Heart right ventricle (tissue), 16 donors: ENCODE data around the gene HYAL1. TPM values are rescaled to one million over a fixed set of nuclear protein-coding genes. Genes with fewer than 3 reads are reported as not detected.
A peak's percentile ranks its signal among the peaks of the same experiment; 100 is the strongest.
"Not testable (repeated sequence)": the region's sequence is repeated elsewhere in the genome, so short reads cannot be mapped to it uniquely, and the experiment has no call there.

ENCODE experiments used
- ATAC-seq, 8 donors: fragments of 200-7000 bp; cut with Tn5 transposase; one replicate each; pipeline ENCODE4 v1.9.1; 2020; ENCODE audit warnings: mild to moderate bottlenecking in 8 of 8, moderate library complexity in 8 of 8, moderate number of reproducible peaks in 1 of 8
- DNase-seq, 2 donors: peaks; one replicate each; pipeline ENCODE4 v3.0.0-alpha.2; 2020
- H3K27ac ChIP-seq, 10 donors: fragments of 200-600 bp; sonication (generic) in 2 of 10; one replicate each; pipeline versions ENCODE4 v1.5.0 to v1.8.0; 2020 to 2022; ENCODE audit warnings: mild to moderate bottlenecking in 3 of 10
- H3K27me3 ChIP-seq, 7 donors: fragments of 200-600 bp; one replicate each; pipeline ENCODE4 v1.8.0; 2021 to 2022; ENCODE audit warnings: mild to moderate bottlenecking in 2 of 7
- H3K36me3 ChIP-seq, 9 donors: fragments of 200-600 bp; sonication (generic) in 1 of 9; one replicate each; pipeline versions ENCODE4 v1.5.0 to v1.8.0; 2020 to 2022; ENCODE audit warnings: mild to moderate bottlenecking in 2 of 9
- H3K4me1 ChIP-seq, 9 donors: fragments of 200-600 bp; sonication (generic) in 1 of 9; one replicate each; pipeline versions ENCODE4 v1.5.0 to v1.8.0; 2020 to 2022; ENCODE audit warnings: mild to moderate bottlenecking in 4 of 9
- H3K4me3 ChIP-seq, 10 donors: fragments of 200-600 bp; sonication (generic) in 2 of 10; one replicate each; pipeline versions ENCODE4 v1.5.0 to v1.8.0; 2020 to 2022; ENCODE audit warnings: mild to moderate bottlenecking in 7 of 10, moderate library complexity in 2 of 10
- H3K9me3 ChIP-seq, 11 donors: fragments of 200-600 bp in 10 of 11; sonication (generic) in 2 of 11; one replicate each; pipeline versions ENCODE4 v1.5.0 to v1.8.0; 2013 to 2022; ENCODE audit warnings: mild to moderate bottlenecking in 2 of 11, control low read depth in 1 of 11, moderate library complexity in 1 of 11
- CTCF ChIP-seq, 9 donors: fragments of 200-600 bp; sonication (generic) in 2 of 9; IDR thresholded peaks; one replicate each; pipeline versions ENCODE4 v1.5.0 to v1.8.0; 2021 to 2022; ENCODE audit warnings: antibody characterized with exemption in 9 of 9, mild to moderate bottlenecking in 5 of 9, moderate library complexity in 1 of 9
- WGBS, 2 donors: extraction: QIAGEN DNeasy Blood & Tissue Kit; methylation state at CpG; one replicate each; pipeline ENCODE4 v1.1.7; 2013; ENCODE audit warnings: inconsistent platforms in 1 of 2; 5-methylcytosine and 5-hydroxymethylcytosine counted together
- intact Hi-C, 10 donors: fragments of 100-400 bp; cut with DNase I; formaldehyde crosslinking; loops; one replicate each; pipeline versions ENCODE4 v1.11.1 to v1.14.2; 2022
- polyA plus RNA-seq, 2 donors: library from polyadenylated mRNA; stranded (reverse); fragments of 200-250 nt; gene quantifications; one replicate each; pipeline ENCODE4 v1.2.3, GENCODE V29; 2013
- total RNA-seq, 10 donors: library from RNA; stranded (reverse); fragmentation: NEBNext Ultra II Directional in 3 of 10; extraction: Animal tissue kit (Norgen Biotek cat#: 25700) in 3 of 10; gene quantifications; one replicate each; pipeline versions ENCODE4 v1.2.1 to v1.2.4, GENCODE V29; 2021 to 2023
- donor health status: Arrhythmogenic right ventricular cardiomyopathy.
- donor health status: ischemic (EF 13 %, LVEDD 7.1; RV severe dilation, severe dysfunction).
- donor health status: healthy with polysubstance abuse.
- donor health status: DM: no; HTN: yes; CAD: no.
- donor health status: DM: no; HTN: no; CAD: no.
- donor health status: ischemic (EF 25% LVEDD 6.9; RV normal size, moderate dysfunction).
- donor health status: ischemic (EF 25% LVEDD 5.7; RV mildly dilated, moderate dysfunction).
- donor health status: healthy.
- donor health status: DM: yes; HTN: yes; CAD: no.
- donor health status: Ischemic cardiomyopathy.
- donor health status: ischemic (EF 35%, LVEDD 5.7; RV mildly dilated, moderate dysfunction).
- donor health status: nonischemic (EF 11% LVEDD 7.7; RV severe dilation, severe dysfunction).
- donor health status: DM: yes; HTN: yes; CAD: no.
- donor health status: PGD.
- donor health status: ischemic (EF 29% LVEDD 5.4; RV normal size, mild dysfunction).
- donor health status: nonischemic (EF 23%, LVEDD 6.1; RV moderate dilation, normal function).

Gene HYAL1
- total and polyA plus RNA-seq, 12 donors = 41.0 to 120 (median 66.7) TPM

- Histone ChIP-seq H3K36me3 (peaks cover 0 to 8% (median 0%) of the 10 kb centered on the region in 9 donors), H3K27me3 (peaks cover 0 to 47% (median 10%) of the 10 kb centered on the region in 7 donors), H3K9me3 (no peaks in the 10 kb centered on the region), H3K27ac (peak overlapping the region in 5 of 10 donors; percentile 1 to 44 (median 41)), H3K4me1 (peaks cover 2 to 60% (median 42%) of the 10 kb centered on the region in 9 donors), H3K4me3 (peak overlapping the region in 9 of 10 donors; percentile 18 to 54 (median 38))
- intact Hi-C loops = loop anchor here (1.0 to 10.0 kb wide), 13 partner anchors 46 to 154 kb away; partner anchors contain the start of genes GNAT1 (in 1 of the 10) and HYAL2 (in 1 of the 10)
- peak; percentile 96 to 99 (median 98) for TF ChIP-seq CTCF (IDR thresholded peaks at IDR 0.05)
- peak; percentile 83 to 90 for DNase-seq
- peak; percentile 43 to 84 (median 70) for ATAC-seq
- 6% methylated on average over 61 of the region's 61 CpGs for WGBS, 2 donors
These were observed 30.3 kb downstream of the HYAL1 start for GRCh38 chr3:50272911-50273688.

GRCh38 chr3:50272538-50272910 lies 30.9 kb downstream of the HYAL1 start:
- intact Hi-C loops = loop anchor here (2.0 to 10.0 kb wide), 10 partner anchors 45 to 154 kb away; partner anchors contain the start of genes GNAT1 (in 1 of the 10) and HYAL2 (in 1 of the 10)
- peaks cover 0 to 48% (median 10%) of the 10 kb centered on the region in 7 donors for H3K27me3 ChIP-seq
- not testable (repeated sequence) for ATAC-seq, DNase-seq, H3K9me3 ChIP-seq, H3K36me3 ChIP-seq, H3K27ac ChIP-seq
- H3K4me3 ChIP-seq = peak overlapping the region in 1 of 10 donors; percentile 45
- WGBS, 2 donors = 70 to 73% methylated on average over 10 of the region's 10 CpGs
- H3K4me1 ChIP-seq = peaks cover 2 to 60% (median 46%) of the 10 kb centered on the region in 9 donors

GRCh38 chr3:50271314-50271936 lies 31.9 kb downstream of the HYAL1 start:
- intact Hi-C loops = loop anchor here in 5 of 10 donors (1.0 to 10.0 kb wide), 8 partner anchors 43 to 149 kb away; partner anchors contain the start of genes GNAT1 (in 1 of the 5) and HYAL2 (in 1 of the 5)
- no peak for DNase-seq
- 76 to 87% methylated on average over 10 of the region's 10 CpGs for WGBS, 2 donors
- peaks cover 0 to 4% (median 0%) of the 10 kb centered on the region in 9 donors for H3K36me3 ChIP-seq
- H3K9me3 ChIP-seq = no peaks in the 10 kb centered on the region
- H3K27ac ChIP-seq = no peak overlapping the region
- H3K4me3 ChIP-seq = no peak overlapping the region
- ATAC-seq = no peak
- peaks cover 0 to 47% (median 10%) of the 10 kb centered on the region in 7 donors for H3K27me3 ChIP-seq
- peaks cover 5 to 68% (median 52%) of the 10 kb centered on the region in 9 donors for H3K4me1 ChIP-seq
- TF ChIP-seq CTCF (IDR thresholded peaks at IDR 0.05) = no peak

GRCh38 chr3:50270422-50271224 lies 32.8 kb downstream of the HYAL1 start:
- H3K9me3 ChIP-seq = no peaks in the 10 kb centered on the region
- no peaks in the 10 kb centered on the region for H3K36me3 ChIP-seq
- peaks cover 8 to 76% (median 55%) of the 10 kb centered on the region in 9 donors for H3K4me1 ChIP-seq
- TF ChIP-seq CTCF (IDR thresholded peaks at IDR 0.05) = no peak
- H3K27ac ChIP-seq = peak overlapping the region in 3 of 10 donors; percentile 81 to 96 (median 94)
- H3K27me3 ChIP-seq = peaks cover 0 to 39% (median 10%) of the 10 kb centered on the region in 7 donors
- no peak overlapping the region for H3K4me3 ChIP-seq
- WGBS, 2 donors = 84 to 85% methylated on average over 19 of the region's 19 CpGs
- no peak for ATAC-seq
- peak in 1 of 2 donors; percentile 21 for DNase-seq
- intact Hi-C loops = loop anchor here in 5 of 10 donors (1.0 to 10.0 kb wide), 8 partner anchors 42 to 148 kb away; partner anchors contain the start of genes GNAT1 (in 1 of the 5) and HYAL2 (in 1 of the 5)
